HEK293T (cell line): Measurements from ENCODE around the gene DAG1.

Source experiments
- CTCF ChIA-PET: fragments of 350-600 bp; formaldehyde crosslinking; extraction: SDS; loops from one replicate; lab custom pipeline; 2021; ENCODE audit warnings: antibody characterized with exemption, inconsistent platforms; lab: Yijun Ruan, JAX
- POLR2A ChIA-PET: fragments of 350-600 bp; formaldehyde crosslinking; extraction: SDS; loops from one replicate; lab custom pipeline; 2020; ENCODE audit warnings: antibody characterized with exemption, inconsistent platforms; lab: Yijun Ruan, JAX
- DNase-seq: peaks from one replicate; pipeline ENCODE4 v3.0.0; 2012; ENCODE audit warnings: mixed read lengths; ENCODE audit errors: extremely low spot score
- ARNT ChIP-seq: fragments of 450-650 bp; IDR thresholded peaks from 2 replicates; pipeline ENCODE4 v1.6.1; 2017; ENCODE audit warnings: mild to moderate bottlenecking
- BHLHE40 ChIP-seq: fragments of 450-650 bp; IDR thresholded peaks from 2 replicates; pipeline ENCODE4 v1.6.1; 2016; ENCODE audit warnings: mild to moderate bottlenecking, moderate library complexity, borderline replicate concordance
- CTBP1 ChIP-seq: fragments of 450-650 bp; IDR thresholded peaks from 2 replicates; pipeline ENCODE4 v1.6.1; 2016; ENCODE audit warnings: borderline replicate concordance
- ELF4 ChIP-seq: fragments of 450-650 bp; IDR thresholded peaks from 2 replicates; pipeline ENCODE4 v1.6.1; 2017; ENCODE audit warnings: antibody characterized with exemption
- FOXA1 ChIP-seq: fragments of 450-650 bp; IDR thresholded peaks from 2 replicates; pipeline ENCODE4 v1.6.1; 2016; ENCODE audit warnings: mild to moderate bottlenecking
- FOXK2 ChIP-seq: fragments of 450-650 bp; IDR thresholded peaks from 2 replicates; pipeline ENCODE4 v1.6.1; 2016; ENCODE audit warnings: mild to moderate bottlenecking
- FOXM1 ChIP-seq: fragments of 450-650 bp; IDR thresholded peaks from 2 replicates; pipeline ENCODE4 v1.6.1; 2017; ENCODE audit warnings: mild to moderate bottlenecking, borderline replicate concordance
- HDGF ChIP-seq: fragments of 450-650 bp; IDR thresholded peaks from 2 replicates; pipeline ENCODE4 v1.6.1; 2017; ENCODE audit warnings: antibody characterized with exemption, borderline replicate concordance
- L3MBTL2 ChIP-seq: fragments of 450-650 bp; conservative IDR thresholded peaks from 2 replicates; pipeline ENCODE4 v1.6.1; 2016; ENCODE audit warnings: mild to moderate bottlenecking
- LEF1 ChIP-seq: fragments of 450-650 bp; IDR thresholded peaks from 2 replicates; pipeline ENCODE4 v1.6.1; 2017; ENCODE audit warnings: mild to moderate bottlenecking, borderline replicate concordance
- NFRKB ChIP-seq: fragments of 450-650 bp; IDR thresholded peaks from 2 replicates; pipeline ENCODE4 v1.6.1; 2016; ENCODE audit warnings: mild to moderate bottlenecking, moderate library complexity
- SP1 ChIP-seq: fragments of 450-650 bp; IDR thresholded peaks from 2 replicates; pipeline ENCODE4 v1.6.1; 2017
- SUZ12 ChIP-seq: fragments of 450-650 bp; IDR thresholded peaks from 2 replicates; pipeline ENCODE4 v1.6.1; 2016; ENCODE audit warnings: mild to moderate bottlenecking
- TARDBP ChIP-seq: fragments of 450-650 bp; IDR thresholded peaks from 2 replicates; pipeline ENCODE4 v1.6.1; 2016
- ZNF384 ChIP-seq: fragments of 450-650 bp; IDR thresholded peaks from 2 replicates; pipeline ENCODE4 v1.6.1; 2016
- TF ChIP-seq, protein P1 (sequence below): fragments of 450-650 bp; IDR thresholded peaks from 2 replicates; pipeline ENCODE4 v1.6.1; 2016

The DAG1 gene

DNA sequence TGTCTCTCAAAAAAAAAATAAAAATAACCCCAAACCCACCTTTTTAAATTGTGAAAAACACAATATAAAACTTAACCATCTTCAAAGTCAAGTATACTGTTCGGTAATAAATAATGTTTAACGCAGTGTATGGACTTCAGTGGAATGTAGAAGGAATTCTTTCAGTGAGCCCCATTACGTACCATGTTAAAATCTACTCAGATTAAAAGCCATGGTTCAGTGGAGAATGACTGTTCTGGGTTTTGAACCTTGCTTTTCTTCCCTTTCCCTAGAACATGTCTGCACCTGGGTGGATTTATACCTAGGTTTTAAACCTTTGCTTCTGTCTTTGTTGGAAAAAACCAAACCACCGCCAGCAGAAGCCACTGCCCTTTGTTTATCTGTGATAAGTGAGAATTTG is 27.5 kb downstream of the DAG1 start:
- TF ChIP-seq FOXK2 (no peak), SUZ12 (no peak), NFRKB (no peak), L3MBTL2 (no peak), ARNT (no peak), ZNF384 (no peak), FOXM1 (no peak), BHLHE40 (no peak), TARDBP (no peak), HDGF (no peak), LEF1 (no peak), ELF4 (no peak), CTBP1 (no peak), FOXA1 (no peak), SP1 (no peak)
- TF ChIP-seq, protein P1, sequence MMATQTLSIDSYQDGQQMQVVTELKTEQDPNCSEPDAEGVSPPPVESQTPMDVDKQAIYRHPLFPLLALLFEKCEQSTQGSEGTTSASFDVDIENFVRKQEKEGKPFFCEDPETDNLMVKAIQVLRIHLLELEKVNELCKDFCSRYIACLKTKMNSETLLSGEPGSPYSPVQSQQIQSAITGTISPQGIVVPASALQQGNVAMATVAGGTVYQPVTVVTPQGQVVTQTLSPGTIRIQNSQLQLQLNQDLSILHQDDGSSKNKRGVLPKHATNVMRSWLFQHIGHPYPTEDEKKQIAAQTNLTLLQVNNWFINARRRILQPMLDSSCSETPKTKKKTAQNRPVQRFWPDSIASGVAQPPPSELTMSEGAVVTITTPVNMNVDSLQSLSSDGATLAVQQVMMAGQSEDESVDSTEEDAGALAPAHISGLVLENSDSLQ, result no peak
- no peak for DNase-seq
- ChIA-PET CTCF (no interaction called here), POLR2A (no interaction called here)

DNA sequence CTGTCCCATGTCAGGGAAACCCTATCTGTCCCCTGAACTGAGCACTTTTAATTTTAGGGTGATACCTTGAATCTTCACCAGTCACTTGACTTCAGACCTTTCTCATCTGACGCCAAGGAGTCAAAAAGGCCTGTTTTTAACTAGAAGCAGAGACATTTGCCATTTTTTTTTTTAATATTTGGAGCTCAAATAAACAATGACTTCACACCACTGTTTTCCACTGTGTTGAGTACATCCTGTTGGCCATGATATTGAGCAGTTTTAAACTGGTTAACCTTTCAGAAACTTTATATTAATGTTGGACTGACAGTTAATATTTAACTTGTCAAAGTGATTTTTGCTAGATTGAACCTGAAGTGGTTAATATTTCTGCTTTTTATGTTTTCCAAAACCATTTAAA is 28.2 kb downstream of the DAG1 start:
- POLR2A ChIA-PET, result no interaction called here
- no peak for DNase-seq
- CTCF ChIA-PET, result no interaction called here
- TF ChIP-seq ARNT (no peak), FOXM1 (no peak), ZNF384 (no peak), HDGF (no peak), SP1 (no peak), ELF4 (no peak), L3MBTL2 (no peak), LEF1 (no peak), SUZ12 (no peak)
- TF ChIP-seq, protein P1, result no peak

DNA sequence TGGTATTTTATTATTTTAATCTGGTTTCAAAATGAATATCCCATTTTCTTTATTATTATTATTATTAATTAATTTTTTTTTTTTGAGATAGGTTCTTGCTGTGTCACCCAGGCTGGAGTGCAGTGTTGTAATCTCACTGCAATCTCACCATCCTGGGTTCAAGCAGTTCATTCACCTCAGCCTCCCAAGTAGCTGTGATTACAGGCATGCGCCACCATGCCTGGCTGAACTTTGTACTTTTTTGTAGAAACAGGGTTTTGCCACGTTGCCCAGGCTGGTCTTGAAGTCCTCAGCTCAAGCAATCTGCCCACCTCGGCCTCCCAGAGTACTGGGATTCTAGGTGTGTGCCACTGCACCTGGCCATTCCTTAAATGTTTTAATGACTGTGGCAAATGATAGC is 28.6 kb downstream of the DAG1 start:
- ChIA-PET POLR2A (no interaction called here), CTCF (no interaction called here)

DNA sequence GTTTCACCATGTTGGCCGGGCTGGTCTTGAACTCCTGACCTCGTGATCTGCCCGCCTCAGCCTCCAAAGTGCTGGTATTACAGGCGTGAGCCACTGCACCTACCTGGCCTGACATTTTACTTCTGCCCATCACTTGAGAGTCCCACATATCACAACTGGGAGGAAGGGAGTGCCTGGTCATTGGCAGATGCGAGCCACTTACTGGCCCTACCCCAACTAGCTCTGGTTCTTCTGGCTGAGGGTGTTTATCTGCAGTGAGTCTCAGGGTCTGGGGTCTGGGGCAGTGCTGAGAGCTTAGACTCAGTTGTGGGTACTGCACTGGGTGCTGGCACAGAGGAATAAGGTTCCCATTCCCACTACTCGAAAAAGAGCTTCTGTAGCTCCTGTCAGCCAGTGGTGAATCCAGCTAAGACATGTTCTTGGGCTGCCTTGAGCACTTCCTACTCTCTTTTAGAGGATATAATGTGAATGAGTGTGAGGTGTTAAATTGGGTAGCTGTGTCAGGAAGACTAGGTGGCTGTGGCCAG is 30.2 kb downstream of the DAG1 start:
- ChIA-PET CTCF (interaction anchor here (0.6 kb wide), 1 partner anchor 425 kb away, joined by 3 read pairs; no protein-coding TSS in a partner anchor), POLR2A (interaction anchor here (1.8 kb wide), 1 partner anchor 31 kb away, joined by 6 read pairs; the partner anchor contains the start of gene DAG1)
- DNase-seq, result no peak
- no peak for TF ChIP-seq ELF4
- no peak for TF ChIP-seq BHLHE40
- TF ChIP-seq CTBP1, result no peak
- TF ChIP-seq HDGF, result no peak
- TF ChIP-seq SP1, result no peak
- TF ChIP-seq FOXA1, result no peak
- TF ChIP-seq LEF1, result no peak
- TF ChIP-seq FOXM1, result no peak
- no peak for TF ChIP-seq TARDBP
- no peak for TF ChIP-seq SUZ12
- TF ChIP-seq ARNT, result no peak
- TF ChIP-seq FOXK2, result no peak
- TF ChIP-seq ZNF384, result no peak
- no peak for TF ChIP-seq NFRKB
- TF ChIP-seq L3MBTL2, result no peak

More for the DNA sequence above, 28.6 kb downstream of the DAG1 start:
- no peak for TF ChIP-seq ARNT
- TF ChIP-seq L3MBTL2, result no peak
- no peak for TF ChIP-seq ZNF384
- no peak for TF ChIP-seq FOXM1
- TF ChIP-seq BHLHE40, result no peak
- TF ChIP-seq SP1, result no peak
- no peak for TF ChIP-seq NFRKB
- TF ChIP-seq, protein P1, result no peak
- no peak for TF ChIP-seq CTBP1
- no peak for TF ChIP-seq HDGF
- TF ChIP-seq LEF1, result no peak
- TF ChIP-seq ELF4, result no peak
- no peak for TF ChIP-seq TARDBP
- TF ChIP-seq FOXA1, result no peak
- no peak for DNase-seq

DNA sequence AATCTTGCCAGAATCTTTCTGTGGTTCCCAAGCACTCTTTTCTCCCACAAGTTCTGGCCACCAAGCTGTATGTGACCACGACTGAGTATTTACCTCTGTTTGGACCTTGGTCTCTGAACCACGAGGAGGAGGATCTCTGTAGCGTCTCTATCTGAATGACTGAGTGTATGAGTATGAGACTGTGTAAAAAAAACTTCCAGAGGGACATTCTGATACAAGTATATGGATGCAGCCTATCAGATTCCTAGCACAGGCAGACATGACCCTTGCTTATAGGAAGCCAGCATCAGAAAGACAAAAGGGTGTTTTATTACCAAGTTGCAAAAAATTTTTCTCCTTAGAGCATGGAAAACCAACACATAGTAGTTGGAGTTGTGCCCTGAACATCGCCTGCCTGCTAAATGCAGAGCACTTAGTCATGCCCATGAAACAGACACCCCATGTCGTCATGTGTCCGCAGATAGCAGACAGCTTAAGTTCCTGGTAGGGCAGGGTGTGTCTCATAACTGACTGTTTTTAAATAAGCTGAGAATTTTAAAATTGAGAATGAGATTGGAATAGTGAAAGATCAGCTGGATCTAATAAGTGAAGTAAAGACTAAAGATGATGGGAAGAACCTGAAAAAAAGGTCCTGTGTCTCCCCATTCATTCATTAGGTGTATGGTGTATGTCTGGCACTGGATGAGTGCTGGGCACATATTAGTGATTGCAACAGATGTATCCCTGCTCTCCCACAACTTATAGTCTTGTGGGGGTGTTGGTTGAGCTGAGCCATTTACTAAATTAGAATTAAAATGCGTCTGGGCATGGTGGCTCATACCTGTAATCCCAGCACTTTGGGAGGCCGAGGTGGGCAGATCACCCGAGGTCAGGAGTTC is 30.9 kb downstream of the DAG1 start:
- TF ChIP-seq L3MBTL2 (no peak), FOXM1 (no peak), ELF4 (no peak), FOXK2 (no peak), CTBP1 (no peak), HDGF (no peak), FOXA1 (no peak), SP1 (no peak), SUZ12 (no peak), ARNT (no peak), NFRKB (no peak), LEF1 (no peak), ZNF384 (no peak), BHLHE40 (no peak), TARDBP (no peak)
- TF ChIP-seq, protein P1, result no peak
- POLR2A ChIA-PET, result interaction anchor here (1.8 kb wide), 1 partner anchor 31 kb away, joined by 6 read pairs; the partner anchor contains the start of gene DAG1
- no peak for DNase-seq
- CTCF ChIA-PET, result interaction anchor here (0.6 kb wide), 1 partner anchor 424 kb away, joined by 3 read pairs; no protein-coding TSS in a partner anchor
